Activated CD4-positive, alpha-beta T cell treated with anti-CD3 and anti-CD28 coated beads, Interleukin-2, amount 50 U/mL, for 16 hours (primary cell): ENCODE data around the gene LTBP1.
"Not testable (repeated sequence)": the region's sequence is repeated elsewhere in the genome, so short reads cannot be mapped to it uniquely, and the experiment has no call there.

Experiments
- DNase-seq: peaks from one replicate; pipeline ENCODE4 v3.0.0-alpha.2; 2020

Gene LTBP1

DNA sequence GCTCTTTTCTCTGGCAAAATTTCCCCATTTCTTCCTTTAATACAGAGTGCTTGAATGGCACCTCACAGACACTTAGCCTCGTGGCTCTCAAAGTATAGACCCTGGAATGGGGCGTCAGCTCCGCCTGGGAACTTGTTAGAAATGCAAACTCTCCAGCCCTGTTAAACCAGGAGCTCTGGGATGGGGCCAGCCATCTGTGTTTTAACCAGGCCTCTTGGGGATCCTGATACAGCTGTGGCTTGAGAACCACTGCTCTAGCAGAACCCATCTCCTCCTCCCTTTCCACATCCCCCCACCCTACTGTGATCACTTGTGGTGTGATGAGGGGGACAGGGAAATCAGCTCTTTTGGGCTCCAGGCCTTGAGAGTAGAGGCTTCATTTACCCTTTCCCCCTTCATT lies 15.9 kb downstream of the LTBP1 start:
- DNase-seq: no peak

DNA sequence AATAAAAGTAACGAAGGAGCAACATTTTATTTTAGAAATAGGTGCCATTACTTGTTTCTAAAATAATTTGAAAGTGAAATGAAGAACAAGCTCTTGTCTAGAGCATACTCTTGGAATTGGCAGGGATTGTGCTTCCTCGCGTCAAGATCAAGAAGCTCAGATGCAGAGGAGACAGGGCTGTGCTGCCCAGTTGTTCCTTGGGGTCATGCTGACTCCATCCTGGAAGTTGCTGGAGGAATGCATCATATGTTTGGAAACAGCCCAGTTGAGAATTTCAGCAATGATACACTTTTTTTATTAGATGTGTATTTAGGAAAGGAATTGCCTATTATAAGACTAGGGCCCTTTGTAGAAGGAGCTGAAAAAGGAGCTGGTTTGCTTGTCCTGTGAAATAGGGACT lies 17.2 kb downstream of the LTBP1 start:
- no peak for DNase-seq

DNA sequence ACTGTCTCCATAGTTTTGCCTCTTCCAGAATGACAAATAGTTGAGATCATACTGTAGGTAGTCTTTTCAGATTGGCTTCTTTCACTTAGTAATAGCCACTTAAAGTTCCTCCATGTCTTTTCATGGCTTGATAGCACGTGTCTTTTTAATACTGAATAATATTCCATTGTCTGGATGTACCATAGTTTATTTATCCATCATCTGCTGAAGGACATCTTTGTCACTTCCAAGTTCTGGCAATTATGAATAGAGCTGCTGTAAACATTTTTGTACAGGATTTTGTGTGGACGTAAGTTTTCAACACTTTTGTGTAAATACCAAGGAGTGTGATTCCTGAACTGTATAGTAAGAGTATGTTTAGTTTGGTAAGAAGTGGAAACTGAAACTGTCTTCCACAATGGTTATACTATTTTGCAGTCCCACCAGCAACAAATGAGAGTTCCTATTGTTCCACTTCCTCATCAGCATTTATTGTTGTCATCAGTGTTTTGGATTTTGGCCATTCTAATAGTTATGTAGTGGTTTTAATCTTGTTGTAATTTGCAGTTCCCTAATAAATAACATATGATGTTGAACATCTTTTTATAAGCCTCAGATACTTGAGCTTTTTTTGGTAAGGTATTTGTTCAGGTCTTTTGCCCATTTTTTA lies 18.9 kb downstream of the LTBP1 start:
- no peak for DNase-seq

DNA sequence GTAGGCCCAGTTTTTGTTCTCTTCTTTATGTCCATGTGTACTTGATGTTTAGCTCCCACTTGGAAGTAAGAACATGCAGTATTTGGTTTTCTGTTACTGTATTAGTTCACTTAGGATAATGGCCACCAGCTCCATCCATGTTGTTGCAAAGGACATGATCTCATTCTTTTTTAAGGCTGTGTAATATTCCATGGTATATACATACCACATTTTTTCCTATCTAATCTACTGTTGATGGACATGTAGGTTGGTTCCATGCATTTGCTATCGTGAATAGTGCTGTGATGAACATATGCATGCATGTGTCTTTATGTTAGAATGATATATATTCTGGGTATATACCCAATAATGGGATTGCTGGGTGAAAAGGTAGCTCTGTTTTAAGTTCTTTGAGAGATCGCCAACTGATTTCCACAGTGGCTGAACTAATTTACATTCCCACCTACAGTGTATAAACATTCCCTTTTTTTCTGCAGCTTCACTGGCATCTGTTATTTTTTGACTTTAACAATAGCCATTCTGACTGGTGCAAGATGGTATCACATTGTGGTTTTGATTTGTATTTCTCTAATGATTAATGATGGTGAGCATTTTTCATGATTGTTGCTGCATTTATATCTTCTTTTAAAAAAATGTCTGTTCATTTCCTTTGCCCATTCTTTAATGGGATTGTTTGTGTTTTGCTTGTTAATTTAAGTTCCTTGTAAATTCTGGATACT lies 22.9 kb downstream of the LTBP1 start:
- DNase-seq: no peak

DNA sequence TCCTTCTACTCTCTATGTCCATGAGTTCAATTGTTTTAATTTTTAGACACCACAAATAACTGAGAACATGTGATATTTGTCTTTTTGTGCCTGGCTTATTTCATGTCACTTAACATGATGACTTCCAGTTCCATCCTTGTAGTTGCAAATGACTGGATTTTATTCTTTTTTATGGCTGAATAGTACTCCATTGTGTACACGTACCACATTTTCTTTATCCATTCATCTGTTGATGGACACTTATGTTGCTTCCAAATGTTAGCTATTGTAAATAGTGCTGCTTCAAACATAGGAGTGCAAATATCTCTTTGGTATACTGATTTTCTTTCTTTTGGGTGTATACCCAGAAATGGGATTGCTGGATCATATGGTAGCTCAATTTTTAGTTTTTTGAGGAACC lies 27.0 kb downstream of the LTBP1 start:
- DNase-seq: not testable (repeated sequence)

DNA sequence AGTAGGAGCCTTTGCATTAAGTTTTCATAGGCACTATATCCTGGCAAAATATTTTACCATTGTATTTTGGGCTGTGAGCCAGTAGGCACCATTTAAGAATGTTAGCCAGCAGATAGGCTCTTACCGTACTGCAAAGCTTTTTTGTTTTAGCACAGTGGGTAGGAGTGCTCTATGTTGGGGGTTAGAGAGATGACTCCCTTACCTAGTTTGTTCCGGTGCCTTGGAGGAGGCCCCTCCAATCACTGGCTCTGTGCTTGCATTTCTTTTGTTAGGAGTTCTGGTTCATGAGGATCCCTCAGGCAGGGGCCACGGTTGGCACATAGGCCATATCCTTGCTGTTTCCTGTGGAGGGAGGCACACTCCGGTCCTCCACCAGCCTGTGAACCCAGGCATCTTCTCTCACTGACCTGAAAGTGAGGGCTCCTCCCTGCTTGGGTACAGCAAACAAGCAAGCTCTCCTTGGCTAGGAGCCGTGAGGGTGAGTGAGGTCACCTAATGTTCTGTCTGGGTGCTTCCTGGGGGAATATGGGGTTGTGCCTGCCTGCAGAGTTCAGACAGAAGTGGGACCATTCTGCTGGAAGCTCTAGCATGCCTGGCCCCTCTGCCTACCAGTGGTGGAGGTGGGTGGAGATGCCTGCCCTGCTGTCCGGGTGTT lies 29.8 kb downstream of the LTBP1 start:
- no peak for DNase-seq

DNA sequence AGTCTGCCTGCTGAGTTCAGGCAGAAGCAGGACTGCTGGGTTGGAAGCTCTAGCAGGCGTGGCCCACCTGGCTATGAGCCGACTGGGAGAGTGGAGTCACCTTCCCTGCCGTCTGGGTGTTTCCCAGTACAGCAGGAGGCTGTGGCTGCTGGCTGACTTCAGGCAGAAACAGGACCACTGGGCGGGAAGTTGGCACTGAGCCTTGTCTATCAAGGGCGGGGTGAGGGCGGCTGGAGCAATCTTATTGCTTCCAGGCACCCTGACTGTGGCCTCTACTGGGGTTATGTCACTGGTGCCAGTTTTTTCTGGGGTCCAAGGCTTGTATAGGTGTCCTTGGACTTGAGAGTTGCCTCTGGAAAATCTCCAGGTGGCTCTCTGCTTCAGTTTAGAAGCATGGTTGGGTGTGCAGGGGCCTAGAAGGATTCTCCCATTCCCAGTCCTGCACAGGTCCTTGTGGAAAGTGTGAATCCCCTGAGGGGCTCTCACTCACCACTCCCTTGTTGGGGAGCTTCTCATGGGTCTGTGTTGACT lies 30.5 kb downstream of the LTBP1 start:
- no peak for DNase-seq

DNA sequence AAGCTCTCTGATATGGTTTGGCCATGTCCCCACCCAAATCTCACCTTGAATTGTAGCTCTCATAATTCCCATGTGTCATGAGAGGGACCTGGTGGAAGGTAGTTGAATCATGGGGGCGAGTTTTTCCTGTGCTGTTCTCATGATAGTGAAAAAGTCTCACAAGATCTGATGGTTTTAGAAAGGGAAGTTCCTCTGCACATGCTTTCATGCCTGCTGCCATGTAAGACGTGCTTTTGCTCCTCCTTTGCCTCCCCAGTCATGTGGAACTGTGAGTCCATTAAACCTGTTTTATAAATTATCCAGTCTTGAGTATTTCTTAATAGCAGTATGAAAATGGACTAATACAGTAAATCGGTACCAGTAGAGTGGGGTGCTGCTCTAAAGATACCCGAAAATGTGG lies 34.9 kb downstream of the LTBP1 start:
- no peak for DNase-seq

DNA sequence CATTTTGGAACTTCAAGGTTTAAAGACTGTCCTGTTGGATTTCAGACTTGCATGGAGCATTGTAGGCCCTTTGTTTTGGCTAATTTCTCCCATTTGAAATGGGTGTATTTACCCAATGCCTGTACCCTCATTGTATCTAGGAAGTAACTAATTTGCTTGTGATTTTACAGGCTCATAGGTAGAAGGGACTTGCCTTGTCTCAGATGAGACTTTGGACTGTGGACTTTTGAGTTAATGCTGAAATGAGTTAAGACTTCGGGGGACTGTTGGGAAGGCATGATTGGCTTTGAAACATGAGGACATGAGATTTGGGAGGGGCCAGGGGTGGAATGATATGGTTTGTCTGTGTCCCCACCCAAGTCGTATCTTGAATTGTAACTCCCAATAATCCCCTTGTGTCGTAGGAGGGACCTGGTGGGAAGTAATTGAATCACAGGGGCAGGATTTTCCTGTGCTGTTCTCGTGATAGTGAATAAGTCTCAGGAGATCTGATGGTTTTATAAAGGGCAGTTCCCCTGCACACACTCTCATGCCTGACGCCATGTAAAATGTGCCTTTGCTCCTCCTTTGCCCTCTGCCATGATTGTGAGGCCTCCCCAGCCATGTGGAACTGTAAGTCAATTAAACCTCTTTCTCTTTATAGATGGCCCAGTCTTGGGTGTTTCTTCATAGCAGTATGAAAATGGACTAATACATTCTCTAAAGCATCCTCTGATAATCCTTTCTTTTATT lies 36.6 kb downstream of the LTBP1 start:
- DNase-seq: not testable (repeated sequence)

DNA sequence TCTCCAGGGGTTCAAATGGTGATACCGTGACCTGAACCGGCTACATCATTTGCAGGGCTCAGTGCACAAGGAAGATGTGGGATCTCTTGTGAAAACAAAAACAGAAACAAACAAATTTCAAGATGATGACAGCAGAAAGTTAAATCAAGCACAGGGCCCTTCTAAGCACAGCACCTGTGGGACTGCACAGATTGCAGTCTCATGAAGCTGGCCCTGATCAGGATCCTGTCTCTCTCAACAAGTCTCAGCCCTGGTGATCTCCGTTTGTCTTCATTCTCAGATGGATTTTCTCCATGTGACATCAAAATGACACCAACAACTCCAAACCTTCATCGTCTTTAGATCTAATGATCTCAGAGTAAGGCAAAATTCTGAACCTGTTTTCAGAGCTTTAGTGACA lies 39.7 kb downstream of the LTBP1 start:
- no peak for DNase-seq

DNA sequence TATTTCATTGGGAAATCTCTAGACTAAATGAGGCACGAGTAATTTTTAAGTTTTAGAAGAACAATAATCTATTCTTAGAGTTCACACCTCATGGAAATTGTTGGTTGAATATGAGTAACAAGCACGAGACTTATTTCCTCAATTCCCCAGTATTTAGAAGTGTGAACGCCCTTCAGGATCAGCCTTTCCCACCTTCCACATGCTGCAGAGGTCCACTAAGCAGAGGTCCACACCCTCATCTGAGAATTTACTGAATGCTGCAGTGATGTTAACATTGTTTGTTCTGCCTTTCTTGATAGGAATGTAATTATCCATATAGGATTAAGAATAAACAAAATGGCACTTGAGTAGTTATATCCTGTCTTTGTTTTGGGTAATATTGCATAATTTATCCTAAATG lies 41.8 kb downstream of the LTBP1 start:
- DNase-seq: no peak

DNA sequence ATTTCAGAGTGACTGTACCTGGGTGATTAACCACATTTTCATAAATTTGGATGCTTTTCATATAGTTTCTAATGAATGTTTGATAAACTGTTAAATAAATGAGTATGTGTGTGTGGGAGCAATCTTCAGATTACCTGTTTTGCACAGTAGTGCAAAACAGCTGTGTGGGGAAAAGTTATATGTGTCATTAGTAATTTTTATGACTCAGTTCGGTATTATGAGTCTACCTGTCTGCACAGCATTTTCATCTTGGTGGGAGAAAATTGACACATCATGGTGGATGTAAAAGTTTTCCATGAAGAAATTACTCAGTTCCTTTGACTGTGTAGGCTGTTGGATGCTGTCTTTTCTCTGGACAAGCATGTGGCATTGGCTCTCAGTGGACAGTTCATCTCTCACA lies 43.8 kb downstream of the LTBP1 start:
- no peak for DNase-seq

DNA sequence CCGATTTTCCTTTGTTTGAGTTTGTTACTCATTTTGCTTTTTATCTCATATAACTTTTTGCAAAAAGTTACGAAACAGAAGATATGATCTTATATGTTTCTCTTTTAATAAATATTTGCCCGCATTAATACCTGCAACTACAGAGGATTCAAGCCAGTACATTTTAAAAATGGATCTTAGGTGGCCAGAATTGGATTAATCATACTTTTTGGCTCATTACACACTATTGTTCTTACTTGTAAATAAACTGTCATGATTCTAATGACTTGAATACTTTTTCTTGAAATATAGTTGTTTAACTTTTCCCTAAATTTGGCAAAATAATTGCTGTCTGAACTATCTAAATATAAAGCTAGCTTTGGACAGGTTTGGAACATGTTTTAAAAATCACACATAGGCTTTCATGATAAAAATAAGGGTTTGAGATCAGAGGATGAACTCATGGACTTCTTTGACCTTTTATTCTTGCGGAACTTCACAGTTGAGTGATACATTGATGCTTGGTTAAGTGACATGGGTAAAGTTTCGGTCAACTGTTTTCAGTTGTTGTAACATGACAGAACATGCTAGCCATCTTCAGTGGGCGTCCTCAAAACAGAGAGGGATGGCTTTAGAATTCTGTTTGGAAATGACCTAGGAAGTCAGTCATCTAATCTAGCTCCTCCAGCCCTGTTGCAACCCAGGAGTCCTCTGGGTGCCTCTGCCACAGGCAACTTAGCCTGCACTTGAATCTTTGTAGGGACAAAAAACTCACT lies 44.5 kb downstream of the LTBP1 start:
- DNase-seq: no peak

DNA sequence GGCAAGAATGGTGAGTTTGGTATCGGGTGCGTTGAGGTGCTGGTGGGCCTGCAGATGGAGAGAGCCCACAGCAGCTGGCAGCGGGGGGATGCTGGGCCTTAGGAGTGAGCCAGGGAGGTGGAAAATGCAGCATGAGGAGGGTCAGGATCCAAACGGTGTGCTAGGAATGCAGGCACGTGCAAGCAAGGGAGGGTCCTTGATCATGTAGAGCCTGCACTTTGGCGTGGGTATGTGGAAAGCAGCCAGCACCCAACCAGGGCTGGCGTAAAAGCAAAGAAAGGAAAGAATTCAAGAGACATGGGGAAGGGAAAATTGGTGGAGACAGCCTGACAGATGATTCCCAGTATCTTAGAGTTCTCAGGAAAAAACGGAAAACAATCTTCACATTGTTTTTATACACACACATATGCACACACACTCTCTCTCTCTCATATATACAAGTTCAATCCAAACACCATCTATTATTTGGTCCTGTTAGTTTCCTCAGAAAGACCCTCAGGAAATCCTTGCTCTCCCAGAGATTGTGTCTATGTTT lies 46.3 kb downstream of the LTBP1 start:
- DNase-seq: no peak

DNA sequence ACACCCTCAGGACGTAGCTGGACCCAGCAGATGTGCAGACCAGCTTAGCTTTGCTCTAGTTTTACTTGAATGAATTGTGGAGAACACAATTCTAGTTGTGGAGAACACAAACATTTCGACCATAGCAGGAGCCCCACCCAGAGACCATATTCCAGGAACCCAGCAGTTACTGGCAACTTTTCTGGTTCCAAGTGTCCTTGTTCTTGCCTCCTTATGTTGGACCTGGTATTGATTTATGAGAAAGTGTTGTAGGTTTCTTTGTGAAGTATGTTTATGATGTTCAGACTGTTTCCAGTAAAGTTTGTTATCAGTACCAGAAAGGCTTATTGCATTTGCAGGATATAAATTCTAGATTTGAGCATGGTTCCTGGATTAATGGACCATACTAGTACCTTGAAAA lies 51.0 kb downstream of the LTBP1 start:
- no peak for DNase-seq

DNA sequence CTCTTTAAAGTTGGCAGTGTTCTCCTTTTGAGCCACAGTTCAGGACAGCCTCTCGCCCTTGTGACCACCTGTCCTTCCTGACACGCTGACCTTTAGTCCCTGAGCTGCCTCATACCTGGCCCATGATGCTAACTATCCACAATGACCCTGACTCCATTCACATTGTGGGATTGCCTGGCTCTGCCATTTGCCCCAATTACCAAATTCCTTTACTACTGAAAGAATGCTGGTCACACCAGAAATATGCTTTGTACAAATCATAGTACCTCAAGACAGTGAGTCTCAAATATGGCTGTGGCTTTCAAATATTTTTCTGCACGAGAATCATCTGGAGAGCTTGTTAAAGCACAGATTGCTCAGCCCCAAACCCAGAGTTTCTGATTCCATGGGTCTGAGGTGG lies 54.2 kb downstream of the LTBP1 start:
- DNase-seq: no peak

DNA sequence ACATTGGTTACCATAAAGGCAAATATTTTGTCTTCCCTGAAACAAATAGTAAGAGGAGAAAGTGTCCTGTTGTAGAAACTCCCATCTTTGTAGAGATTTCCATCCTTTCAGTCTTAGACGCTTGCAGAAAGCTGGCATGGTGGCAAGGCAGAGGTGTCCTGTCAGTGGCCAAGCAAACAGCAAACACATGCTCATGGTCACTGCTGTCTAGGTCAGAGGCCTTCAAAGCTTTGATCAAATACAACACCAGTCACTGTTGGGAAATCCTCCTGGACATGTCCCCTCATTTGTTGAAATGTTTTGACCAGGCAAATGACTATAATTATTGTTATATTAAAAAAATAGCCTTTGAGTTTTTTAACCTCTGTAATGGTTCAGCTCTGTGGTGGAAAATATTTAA lies 55.1 kb downstream of the LTBP1 start:
- DNase-seq: no peak

DNA sequence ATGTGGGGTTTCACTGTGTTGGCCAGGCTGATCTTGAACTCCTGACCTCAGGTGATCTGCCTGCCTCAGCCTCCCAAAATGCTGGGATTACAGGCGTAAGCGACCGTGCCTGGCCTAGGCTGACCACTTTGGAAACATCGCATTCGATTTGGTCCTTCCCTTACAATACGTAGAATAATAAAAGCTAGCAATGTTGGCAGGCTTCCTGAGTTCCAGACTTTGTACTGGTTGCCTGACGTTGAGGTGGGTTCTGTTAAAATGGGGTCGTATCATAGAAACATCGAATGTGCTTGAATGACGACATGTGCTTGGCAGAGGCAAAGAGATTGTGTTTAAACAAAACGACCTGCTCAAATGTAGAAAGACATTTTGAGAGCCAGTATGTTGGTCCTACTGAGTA lies 56.1 kb downstream of the LTBP1 start:
- DNase-seq: no peak

DNA sequence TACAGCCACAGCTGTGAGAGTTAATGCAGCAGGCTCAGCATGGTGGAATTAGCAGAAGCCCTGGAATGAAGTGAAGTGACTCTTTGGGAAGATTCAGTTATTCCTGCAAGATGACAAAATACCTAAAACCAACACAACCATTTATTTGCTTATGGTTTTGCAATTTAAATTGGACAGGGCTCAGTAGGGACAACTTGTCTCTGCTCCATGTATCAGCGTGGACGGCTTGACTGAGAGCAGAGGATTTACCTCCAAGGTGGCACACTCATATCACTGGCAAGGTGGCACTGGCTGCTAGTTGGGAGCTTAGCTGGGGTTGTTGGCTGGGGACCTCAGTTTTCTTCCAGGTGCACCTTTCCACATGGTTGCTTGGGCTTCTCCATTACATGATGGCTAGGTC lies 58.3 kb downstream of the LTBP1 start:
- no peak for DNase-seq

DNA sequence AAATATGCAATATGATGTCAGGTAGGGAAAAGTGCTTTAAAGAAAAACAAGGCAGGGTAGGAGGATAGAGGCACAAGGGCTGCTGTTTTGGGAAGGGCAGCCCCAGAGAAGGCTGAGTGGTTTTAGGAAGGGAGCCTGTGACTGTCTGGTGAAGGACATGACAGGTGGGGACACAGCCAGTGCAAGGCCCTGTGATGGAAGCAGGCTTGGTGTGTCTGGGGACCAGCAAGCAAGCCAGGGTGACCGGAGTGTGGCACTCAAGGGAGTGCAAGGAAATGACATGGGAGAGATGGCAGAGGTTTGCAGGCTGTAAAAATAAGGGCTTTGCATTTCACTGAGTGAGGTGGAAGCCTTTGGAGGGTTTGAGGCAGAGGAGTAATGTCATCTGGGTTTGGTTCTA lies 62.0 kb downstream of the LTBP1 start:
- no peak for DNase-seq

DNA sequence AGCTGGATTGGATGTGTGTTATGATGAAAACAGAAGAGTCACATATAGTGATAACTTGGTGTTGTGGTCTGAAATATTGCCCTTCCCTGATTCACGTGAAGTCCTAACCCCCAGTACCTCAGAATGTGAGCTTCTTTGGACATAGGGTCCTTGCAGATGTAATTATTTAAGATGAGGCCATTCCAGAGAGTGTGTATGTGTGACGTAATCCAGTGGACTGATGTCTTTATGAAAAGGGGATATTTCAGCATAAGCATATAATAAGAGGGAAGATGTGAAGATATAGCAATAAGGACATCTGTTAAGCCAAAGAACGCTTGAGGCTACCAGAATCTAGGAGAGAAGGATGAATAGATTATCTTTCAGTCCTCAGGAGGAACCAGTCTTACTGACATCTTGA lies 62.5 kb downstream of the LTBP1 start:
- no peak for DNase-seq

DNA sequence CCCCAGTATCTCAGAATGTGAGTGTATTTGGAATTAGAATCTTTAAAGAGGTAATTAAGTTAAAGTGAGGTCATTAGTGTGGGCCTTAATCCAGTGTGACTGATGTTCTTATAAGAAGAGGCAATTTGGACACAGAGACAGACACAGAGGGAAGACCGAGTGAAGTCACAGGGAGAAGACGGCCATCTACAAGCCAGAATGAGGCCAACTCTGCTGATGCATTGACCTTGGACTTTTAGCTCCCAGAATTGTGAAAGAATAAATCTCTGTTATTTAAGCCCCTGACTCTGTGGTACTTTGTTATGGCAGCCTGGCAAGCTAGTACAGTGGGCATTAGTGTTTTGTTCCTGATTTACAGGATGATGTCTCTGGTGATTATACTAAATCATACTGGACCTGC lies 64.6 kb downstream of the LTBP1 start:
- DNase-seq: no peak

DNA sequence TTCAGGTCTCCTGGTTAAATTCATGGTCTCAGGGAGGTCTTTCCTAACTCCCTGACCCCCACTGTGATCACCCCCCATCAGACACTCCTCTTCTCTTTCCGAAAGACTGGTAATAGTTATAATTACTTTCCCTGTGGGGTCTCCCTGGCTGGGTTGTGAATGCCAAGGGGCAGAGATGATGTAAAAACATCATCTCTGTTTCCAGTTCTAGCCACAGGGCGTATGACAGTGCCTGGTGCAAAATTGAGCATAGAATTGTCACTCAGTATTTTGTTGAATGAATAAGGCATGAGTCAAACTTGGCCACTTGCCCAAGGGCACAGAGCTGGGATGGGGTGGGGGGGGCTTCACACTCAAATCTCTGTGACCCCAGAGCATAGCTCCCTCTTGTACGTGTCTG lies 65.2 kb downstream of the LTBP1 start:
- DNase-seq: no peak
